DMS 273 (cell line): ENCODE data around the gene CREB3L4.
A peak's percentile ranks its signal among the peaks of the same experiment; 100 is the strongest.

Experiments used
- DNase-seq: peaks from one replicate; lab custom pipeline; 2025; ENCODE audit not compliant: unreplicated experiment; lab: John Stamatoyannopoulos, UW

The CREB3L4 gene, protein sequence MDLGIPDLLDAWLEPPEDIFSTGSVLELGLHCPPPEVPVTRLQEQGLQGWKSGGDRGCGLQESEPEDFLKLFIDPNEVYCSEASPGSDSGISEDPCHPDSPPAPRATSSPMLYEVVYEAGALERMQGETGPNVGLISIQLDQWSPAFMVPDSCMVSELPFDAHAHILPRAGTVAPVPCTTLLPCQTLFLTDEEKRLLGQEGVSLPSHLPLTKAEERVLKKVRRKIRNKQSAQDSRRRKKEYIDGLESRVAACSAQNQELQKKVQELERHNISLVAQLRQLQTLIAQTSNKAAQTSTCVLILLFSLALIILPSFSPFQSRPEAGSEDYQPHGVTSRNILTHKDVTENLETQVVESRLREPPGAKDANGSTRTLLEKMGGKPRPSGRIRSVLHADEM

DNA sequence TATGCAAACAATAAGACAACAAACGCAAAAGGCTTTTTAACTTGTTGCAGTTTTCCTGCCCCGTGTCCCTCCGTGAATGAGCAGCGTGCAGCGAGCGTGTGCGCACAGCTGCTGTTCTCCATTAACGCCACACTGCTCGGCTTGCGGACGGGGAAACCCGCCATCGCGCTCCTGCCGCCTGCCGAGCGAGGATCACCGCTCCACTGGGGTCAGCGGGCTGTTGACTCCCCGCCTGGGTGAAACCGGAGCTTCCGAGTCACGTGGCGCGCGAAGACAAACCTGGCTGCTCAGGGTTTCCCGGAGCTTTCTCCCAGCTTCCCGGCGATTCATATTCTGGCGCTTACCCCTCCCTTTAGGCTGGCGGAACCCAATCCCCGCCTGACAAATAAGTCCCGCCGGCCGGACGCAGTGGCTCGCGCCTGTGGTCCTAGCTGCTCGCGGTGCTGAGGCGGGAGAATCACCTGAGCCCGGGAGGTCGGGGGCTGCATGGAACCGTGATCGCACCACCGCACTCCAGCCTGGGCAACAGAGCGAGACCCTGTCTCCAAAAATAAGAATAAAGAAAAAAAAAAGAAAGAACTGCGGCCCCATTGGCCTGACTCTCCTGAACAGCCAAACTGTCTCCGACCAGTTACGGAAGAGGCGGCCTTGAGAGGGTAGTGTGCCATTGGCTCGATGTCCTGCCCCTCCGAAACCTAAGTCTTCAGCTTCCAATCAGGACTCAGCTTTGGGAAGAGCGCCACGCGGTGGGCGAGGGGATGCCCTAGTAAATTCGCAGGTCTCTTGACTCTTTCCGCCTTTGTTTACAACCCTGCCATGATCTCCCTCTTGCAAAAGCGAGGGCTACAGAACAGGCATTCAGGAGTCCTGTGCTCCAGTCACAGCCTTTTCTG, at the start of gene CREB3L4:
Gene CREB3L4, plus strand, starts transcription at position 796 of the 893 bp plus-strand sequence. CDS start 624 bp downstream, outside the sequence.
- DNase-seq, result peak; percentile 99

DNA sequence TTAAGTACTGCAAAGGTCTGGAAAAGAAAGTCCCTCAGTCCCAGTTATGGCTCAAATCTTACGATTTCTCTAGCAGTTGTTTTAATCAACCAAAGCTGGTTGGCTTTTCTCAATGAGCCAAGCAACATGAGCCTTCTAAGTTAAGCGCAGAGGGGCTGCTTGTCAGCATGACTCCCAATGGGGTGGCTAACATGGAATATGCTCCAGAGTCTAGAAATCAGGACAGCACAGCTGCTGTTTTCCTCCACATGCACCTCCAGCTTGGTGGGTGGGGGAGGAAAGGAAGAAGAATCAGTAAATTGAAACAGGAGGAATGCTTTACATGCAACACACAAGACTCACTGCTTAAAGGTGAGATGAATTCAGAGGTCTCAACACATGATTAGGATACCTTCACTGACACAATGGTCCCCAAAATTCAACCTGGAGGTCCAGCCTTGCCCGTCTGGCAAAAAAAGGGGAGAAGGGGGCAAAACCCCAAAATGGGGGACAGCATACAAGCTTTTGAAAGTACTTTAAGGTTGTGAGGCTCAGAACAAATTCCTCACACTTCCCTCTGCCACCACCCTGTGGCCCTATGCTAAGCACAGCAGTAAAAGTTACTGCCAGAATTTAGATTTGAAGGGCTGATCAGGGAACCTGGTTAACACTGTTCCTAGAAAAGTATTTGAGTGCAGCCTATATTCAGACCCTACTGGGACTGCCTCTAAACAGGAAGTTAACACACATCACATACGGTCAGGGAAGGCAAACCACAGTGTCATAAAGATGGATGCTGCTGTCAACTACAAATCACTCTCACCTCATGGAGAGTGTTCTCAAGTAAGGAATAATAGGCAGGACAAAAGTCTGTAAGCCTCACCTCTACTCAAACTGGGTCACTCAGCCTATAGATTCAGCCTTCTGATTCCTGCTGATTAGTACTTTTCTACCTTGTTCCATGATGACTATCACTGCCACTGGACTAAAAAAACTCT, 47.5 kb upstream of the CREB3L4 start:
- DNase-seq, result peak; percentile 78

DNA sequence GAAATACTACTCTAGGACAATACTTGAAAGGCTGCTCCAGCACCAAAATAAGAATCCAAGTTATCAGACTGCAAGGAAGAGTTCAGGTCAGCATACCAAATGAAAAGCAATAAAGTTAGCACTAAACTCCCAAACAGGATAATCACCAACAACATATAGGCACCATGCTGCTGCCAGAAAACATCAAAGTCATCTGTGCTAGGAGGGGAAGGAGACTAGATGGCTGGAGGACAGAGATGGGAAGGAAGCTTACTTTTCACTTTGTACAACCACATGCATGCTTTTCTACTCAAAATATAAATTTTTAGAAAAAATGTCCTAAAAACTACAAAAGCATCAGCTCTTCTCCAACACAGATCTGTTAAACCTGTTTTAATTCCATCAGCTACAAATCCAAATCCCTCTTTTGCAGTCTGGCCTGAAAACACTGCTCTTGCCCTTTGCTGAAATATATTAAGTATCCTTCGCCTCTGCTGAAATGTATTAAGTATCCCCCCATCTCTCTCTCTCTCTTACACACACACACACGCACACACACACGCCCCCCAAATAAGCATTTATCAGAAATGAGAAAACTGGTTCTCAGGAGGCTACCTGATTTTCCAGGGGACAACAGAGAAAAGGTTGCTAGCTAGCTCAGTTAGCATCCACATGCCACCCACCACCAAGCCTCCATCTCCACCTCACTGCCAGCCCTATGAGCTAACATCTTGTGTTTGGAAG, 46.5 kb upstream of the CREB3L4 start:
- no peak for DNase-seq

DNA sequence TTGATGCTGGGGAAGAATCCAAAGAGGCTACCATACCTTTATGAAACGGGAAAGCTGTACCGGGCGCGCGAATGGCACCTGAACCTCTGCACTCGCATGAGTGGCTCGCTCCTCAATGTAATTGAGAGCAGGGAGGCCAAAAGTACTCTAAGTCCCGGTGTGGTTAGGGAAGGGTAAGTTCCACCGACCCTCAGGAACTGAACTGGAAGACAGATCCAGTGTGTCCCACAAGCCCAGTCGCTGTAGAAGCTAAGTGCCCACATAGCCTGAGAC, 46.0 kb upstream of the CREB3L4 start:
- DNase-seq, result peak; percentile 71

DNA sequence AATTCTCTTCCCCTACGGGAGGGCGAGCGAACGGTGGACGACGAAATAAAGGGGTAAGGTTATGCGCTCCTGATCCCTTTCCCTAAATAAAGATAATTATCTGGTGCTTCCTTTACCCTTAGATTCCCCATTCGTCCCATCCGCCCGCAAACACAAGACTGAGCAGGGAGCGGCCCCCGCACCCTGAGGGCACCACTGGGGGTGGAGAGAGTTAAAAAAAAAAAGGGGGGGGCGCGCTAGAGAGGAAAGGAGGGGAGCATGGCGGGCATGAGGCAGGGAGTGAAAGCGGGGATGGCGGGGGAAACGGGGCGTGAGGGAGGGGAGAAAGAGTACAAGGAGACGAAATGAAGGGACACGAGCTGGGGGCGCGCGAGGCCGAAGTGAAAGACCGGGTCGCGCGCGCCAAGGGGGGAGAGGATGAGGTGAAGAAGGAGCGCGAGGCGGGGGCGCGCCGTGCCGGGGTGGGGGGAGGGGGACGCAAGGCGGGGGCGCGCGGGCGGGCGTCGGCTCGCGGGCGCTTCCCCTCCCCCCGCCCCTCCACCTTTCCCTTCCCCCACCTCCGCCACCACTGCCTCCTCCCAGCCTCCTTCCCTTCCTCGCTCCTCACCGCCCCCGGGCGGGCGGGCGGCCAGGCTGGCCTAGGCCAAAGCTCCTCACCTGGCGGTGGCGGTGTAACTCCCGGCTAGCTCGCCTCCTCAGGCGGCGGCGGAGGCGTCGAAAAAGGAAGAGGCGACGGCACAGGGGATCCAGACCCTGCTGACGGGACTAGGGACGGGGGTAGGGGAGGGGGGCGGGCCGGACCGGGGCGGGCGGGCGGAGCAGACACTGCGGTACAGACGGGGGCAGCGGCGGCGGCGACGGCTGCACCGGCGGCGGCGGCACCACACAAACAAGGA, 45.4 kb upstream of the CREB3L4 start:
- DNase-seq, result peak; percentile 95

DNA sequence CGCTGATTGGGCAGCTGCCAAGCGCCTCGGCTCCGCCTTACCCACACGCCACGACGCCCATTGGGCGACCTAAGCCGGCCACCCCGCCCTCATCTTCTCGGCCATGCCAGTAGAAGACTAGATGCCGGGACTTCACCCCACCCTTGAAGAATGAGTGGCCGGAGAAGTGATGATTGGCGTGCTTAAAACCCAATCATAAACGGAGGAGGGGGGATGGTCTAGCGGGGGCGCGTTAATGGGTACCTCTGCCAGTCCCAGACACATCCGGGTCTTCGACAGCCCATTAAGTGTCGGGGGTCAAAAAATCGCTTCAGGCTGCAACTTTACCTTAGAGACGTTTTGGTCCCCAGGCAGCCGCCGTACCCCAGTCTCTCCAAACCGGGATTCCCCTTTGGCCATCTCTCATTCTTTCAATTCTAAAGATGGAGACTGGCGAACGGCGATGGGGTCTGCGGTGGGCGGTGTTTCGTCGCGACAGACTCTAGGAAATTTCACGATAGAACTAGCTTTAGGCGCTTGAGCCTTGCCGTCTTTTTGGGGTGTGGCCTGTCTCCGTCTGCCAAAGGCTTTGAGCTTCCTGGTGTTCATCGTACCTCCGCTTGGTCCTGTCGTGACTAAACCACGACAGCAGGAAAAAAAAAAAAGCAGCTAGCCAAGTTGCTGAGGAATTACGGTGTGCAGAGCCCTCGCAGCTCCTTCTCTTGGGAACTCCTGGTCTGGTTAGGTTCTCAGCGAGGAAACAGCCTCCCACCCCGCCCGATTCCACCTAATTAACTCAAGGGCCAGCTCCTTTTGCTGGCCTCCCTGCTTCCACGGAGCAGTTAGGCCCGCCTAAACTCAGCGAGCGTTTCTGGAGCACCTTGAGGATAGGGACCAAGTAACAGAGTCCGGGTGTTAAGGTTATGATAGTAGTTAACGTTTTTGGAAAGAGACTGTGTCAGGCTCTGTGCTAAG, 44.5 kb upstream of the CREB3L4 start, which contains the start of gene GATAD2B:
Gene GATAD2B, minus strand, starts transcription at position 1 of the 954 bp plus-strand sequence. CDS start 94,625 bp downstream, outside the sequence.
- peak; percentile 100 for DNase-seq

DNA sequence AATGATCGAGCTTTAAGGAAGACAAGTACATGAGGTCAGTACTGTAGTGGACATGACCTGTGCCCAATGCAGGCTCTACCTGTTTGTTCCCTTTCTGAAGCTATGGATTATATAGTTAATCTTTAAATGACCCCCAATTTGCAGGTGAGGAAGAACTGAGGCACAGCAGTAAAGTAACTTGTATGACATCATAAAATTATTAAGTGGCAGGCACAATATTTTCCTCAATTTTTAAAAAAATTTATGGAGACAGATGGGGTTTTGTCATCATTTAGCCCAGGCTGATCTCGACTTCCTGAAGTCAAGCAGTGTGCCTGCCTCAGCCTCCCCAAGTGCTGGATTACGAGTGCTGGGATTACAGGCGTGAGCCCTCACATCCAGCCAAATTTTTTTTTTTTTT, 41.3 kb upstream of the CREB3L4 start:
- DNase-seq, result no peak

DNA sequence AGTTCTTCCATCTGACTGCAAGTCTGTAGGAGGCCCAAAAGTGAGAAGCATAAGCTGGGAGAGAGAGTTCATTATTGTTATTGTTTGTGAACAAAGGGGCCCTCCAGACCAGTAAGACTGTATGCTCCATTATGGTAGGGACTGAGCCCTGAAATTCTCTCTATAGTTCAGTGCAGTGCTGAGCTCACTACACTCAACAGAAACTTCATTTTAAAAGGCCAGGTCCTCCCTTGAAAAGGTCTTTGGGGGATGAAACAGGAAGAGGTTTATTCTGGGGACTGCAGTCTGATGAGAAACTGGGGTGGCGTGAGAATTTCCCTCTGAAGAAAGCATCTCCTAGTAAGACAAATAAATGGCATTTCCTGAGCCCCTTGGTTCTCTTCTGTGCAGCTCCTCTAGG, 39.5 kb upstream of the CREB3L4 start:
- no peak for DNase-seq

DNA sequence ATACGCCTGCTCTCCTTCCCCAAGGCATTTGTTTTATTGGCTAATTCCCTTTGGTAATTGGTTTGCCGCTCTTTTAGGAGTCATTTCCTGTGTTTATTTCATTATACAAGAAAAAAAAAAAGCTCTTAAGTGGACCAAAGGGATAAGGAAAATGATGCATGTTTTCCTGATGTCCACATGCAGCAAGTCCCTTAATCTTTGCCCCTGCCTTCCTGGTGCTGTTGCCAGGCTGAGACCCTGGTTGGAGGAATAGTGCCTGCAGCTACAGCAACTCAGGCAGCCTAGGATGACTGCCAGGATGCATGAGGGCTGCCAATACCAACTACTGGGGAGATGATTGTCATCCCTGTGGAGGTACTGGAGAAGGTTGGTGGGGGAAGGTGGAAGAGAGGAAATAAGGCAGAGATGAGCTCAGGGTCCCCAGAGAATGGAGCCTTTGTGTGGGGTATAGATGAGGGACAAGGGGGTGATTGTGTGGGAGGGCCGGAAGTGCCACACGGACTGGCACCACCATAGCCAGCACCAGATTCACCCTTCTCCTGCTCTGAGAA, 38.8 kb upstream of the CREB3L4 start:
- no peak for DNase-seq

DNA sequence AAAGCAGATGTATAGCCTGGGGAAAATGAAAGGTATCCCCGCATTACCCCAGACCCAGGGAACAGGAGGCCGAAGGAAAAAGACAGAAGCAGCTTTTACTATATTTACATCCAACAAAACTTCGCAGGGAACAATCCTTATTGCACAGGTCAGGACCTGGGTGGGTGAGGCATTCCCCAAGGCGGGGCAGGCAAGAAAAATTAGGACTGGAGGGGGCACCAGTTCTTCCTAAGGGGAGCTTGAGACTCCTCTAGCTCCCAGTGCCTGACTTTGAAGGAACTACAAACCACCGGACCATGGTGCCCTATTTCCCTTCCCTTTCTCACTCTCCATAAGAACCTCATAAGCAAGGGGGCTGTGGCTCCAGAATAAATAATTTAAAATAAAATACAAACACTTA, 38.3 kb upstream of the CREB3L4 start:
- DNase-seq, result no peak

DNA sequence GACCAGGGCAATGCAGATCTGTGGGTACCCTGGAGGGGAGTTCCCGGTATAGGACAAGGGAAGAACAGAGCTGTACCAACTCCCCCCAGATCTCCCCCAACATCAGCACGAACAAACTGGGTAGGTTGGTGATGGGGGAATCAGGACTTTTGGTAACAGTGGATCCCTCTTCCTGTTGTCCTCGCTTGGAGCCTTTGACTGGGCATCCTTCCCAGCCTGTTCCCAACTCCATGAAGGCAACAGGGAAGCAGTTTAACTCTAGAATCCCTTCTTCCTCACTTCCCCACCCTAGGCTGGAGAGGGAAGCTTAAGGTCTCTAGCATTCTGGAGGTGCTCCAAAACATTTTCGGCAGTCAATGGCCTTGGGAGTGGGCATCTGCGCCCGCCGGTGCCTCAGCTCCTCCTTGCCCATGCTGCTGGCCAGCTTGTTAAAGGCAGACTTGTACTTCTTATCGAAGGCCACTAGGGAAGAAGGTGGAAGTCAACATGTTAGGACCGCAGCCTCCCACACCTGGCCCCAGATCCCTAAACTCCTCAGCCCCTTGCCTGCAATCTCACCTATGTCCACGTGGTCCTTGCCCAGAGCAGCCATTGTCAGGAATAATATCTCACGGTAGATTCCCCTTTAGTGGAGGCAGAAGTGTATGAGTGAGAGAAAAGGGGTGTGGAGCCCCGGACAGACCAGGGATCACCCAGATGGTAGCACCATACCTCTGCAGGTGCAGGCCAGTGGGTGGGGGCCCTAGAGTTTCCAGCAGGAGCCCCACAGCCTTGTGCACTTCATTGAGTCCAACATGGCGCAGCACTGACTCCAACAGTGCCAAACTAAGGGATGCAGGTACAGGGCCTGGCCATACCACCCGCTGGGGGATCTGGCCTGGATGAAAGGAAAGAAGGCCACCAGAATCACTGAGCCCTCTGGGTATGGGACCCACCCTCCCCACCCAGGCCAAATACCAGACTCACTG, 37.4 kb upstream of the CREB3L4 start:
- no peak for DNase-seq

DNA sequence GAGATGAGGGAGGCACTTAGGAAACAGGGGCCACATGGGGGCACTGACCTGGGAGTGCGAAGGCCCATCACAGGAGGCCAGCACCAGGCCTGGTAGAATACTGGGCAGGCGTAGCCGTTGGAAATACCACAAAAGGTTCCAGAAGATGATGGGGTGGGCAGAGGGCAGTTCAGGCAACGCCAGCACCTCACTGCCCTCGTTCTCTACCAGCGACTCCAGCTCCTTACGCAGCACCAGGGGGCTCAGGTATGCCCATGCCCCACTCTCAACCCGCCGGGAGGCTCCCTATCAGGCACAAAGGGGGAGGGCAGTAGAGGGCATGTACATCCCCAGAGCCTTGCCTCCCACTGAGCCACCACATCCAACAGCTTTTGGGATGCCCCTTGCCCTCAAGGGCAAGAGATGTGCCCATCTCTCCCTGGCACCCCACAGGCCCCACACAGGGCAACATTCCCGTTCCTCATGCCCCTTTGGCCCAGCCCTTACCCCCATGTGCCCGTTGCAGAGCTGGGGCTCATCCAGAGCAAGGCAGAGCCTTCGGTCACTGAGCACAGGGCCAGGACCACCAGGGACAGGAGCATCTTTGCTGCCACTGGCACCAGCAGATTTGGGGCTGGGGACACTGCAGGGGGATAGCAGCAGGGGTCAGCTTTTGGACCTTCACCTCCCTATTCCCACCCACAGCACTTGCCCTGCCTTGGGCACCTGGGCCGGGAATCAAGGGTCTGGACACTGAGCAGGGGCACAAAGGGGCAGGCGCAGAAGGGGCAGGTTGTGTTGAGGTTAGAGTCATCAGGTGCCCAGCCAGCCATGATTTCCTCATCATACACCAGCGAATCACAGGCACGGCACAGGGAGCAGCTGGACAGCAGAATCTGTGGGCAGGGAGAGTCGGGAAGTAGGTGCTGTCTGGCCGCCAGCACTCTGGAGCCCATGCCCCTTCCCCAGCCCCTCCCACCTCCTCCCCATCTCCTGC, 35.3 kb upstream of the CREB3L4 start:
- DNase-seq, result no peak

DNA sequence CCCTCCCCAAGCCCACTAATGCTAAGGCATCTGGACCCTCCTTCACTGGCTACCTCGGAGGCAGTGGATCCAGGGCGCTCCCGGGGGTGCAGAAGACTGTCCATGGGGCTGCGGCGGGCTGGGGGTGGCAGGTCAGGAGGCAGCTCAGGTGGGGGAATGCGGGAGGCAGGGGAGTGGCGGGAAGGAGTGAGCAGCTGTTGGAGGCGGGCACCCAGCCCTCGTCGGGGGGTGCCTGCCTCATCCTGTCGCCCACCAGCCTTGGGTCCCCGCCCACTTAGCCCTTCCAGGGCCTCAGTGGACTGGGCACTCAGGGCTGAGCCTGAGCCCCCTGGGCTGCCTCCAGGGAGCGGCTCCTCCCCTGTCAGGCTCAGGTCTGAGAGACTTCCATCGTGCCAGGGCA, 34.3 kb upstream of the CREB3L4 start:
- DNase-seq, result no peak

DNA sequence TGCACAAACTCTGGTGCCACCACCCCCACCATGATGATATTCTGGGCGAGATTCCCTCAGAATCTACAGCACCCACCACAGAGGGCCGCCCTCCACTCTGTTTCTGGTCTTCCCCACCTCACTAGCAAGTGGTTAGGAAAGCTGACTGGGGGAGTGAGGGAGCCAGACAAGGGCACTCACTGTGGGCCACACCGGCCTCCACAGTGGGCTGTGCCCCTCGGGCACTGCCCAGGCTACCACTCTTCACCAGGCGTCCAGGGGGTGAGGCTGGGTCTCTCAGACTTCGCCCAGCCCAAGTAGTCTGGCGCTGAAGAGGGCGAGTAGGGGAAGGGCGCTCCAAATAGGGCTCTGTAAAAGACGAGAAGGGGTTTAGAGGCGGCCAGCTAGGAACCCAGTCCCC, 33.7 kb upstream of the CREB3L4 start:
- no peak for DNase-seq

DNA sequence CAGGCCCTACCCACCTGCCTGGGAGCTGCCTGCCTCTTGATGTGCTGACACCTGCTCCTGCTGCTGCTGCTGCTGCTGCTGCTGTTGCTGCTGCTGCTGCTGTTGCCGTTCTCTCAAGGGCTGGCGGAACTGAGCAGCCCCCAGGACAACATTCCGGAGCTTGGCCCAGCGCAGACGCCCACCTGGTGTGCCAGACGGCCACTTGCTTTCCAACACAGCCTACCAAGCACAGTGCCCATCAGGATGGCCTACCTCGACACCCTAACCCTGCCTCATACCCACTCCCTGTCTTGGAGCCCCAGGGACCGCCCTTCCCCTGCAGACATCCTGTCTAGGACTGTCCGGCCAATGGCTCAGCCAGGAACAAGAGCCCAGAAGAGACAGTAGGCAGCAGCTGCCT, 33.0 kb upstream of the CREB3L4 start:
- no peak for DNase-seq
